Suprapubic skin (tissue), 4 donors: Measurements from ENCODE around the gene ASB6. TPM values are rescaled to one million over a fixed set of nuclear protein-coding genes. Genes with fewer than 3 reads are reported as not detected.

Source experiments
- DNase-seq, 2 donors: peaks; one replicate each; pipeline ENCODE4 v3.0.0-alpha.2; 2019; ENCODE audit warnings: low spot score in 2 of 2
- H3K27ac ChIP-seq: fragments of 200-600 bp; sonication (generic); one replicate; pipeline ENCODE4 v1.5.1; 2019
- H3K27me3 ChIP-seq: fragments of 200-600 bp; sonication (generic); one replicate; pipeline ENCODE4 v1.5.1; 2019
- H3K36me3 ChIP-seq: fragments of 200-600 bp; sonication (generic); one replicate; pipeline ENCODE4 v1.5.1; 2019
- H3K4me1 ChIP-seq: fragments of 200-600 bp; sonication (generic); one replicate; pipeline ENCODE4 v1.5.1; 2019
- H3K4me3 ChIP-seq: fragments of 200-600 bp; sonication (generic); one replicate; pipeline ENCODE4 v1.5.1; 2019; ENCODE audit warnings: mild to moderate bottlenecking
- H3K9me3 ChIP-seq: fragments of 200-600 bp; sonication (generic); one replicate; pipeline ENCODE4 v1.5.1; 2019
- EP300 ChIP-seq: sonication (generic); formaldehyde crosslinking; IDR thresholded peaks from one replicate; pipeline ENCODE4 v1.6.1; 2017; ENCODE audit warnings: antibody characterized with exemption
- POLR2A ChIP-seq, 2 donors: fragments of 450-650 bp; IDR thresholded peaks; one replicate each; pipeline ENCODE4 v1.6.1; 2017; ENCODE audit warnings: antibody characterized with exemption in 2 of 2, mild to moderate bottlenecking in 2 of 2, moderate library complexity in 2 of 2
- POLR2AphosphoS5 ChIP-seq, 3 donors: sonication (generic); formaldehyde crosslinking; IDR thresholded peaks; one replicate each; pipeline ENCODE4 v1.6.1; 2017; ENCODE audit warnings: antibody characterized with exemption in 3 of 3
- WGBS: methylation state at CpG from one replicate; pipeline ENCODE4 v1.1.5; 2018; 5-methylcytosine and 5-hydroxymethylcytosine counted together
- total RNA-seq, 4 donors: library from RNA; depleted of rRNA; stranded (reverse); fragments of >200 nt; gene quantifications; one replicate each; pipeline ENCODE4 v1.1.0, GENCODE V29; 2016
- TF ChIP-seq, protein P1 (sequence below), 2 donors: fragments of 200-600 bp in 1 of 2; fragments of 450-650 bp in 1 of 2; sonication (generic) in 1 of 2; IDR thresholded peaks; one replicate each; pipeline ENCODE4 v1.5.1; 2016 to 2019; ENCODE audit warnings: antibody characterized with exemption in 2 of 2, mild to moderate bottlenecking in 1 of 2, moderate library complexity in 1 of 2

The ASB6 gene
- total RNA-seq, 4 donors from 2014 or later = 25.6 to 41.5 (median 37.6) TPM

DNA sequence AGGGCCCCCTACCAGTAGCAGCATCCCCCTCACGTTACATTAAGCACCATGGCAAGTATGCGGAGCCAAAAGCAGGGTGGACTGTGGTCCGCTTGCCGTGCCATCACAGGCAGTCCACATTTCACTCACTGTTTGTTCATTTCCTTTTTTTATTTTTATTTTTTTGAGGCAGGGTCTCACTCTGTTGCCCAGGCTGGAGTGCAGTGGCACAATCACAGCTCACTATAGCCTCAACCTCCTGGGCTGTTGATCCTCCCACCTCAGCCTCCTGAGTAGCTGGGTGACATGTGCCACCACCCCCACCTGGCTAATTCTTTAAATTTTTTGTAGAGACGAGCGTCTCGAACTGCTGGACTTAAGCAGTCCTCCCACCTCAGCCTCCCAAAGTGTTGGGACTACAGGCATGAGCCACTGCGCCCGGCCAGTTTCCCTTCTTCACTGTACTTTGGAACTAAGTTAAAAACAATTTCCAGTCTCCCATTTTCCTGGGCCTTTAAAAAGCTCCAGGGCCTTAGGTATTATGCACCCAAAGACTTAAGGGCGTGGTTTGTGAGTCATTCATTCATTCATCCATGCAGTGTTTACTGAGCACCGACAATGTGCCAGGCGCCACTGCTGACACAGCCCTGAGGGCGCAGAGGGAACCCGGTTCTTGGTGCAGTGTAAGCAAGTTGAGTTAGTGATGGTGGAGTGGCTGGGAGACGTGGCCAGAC, 43.4 kb upstream of the ASB6 start:
- no peak overlapping the region for H3K27ac ChIP-seq
- 64% methylated on average over 15 of the region's 15 CpGs for WGBS
- no peak overlapping the region for H3K4me3 ChIP-seq
- H3K4me1 ChIP-seq = peaks cover 8% of the 10 kb centered on the region
- H3K36me3 ChIP-seq = no peaks in the 10 kb centered on the region
- H3K9me3 ChIP-seq = no peaks in the 10 kb centered on the region
- no peak for DNase-seq
- H3K27me3 ChIP-seq = no peaks in the 10 kb centered on the region
- TF ChIP-seq EP300 = no peak
- TF ChIP-seq, protein P1, sequence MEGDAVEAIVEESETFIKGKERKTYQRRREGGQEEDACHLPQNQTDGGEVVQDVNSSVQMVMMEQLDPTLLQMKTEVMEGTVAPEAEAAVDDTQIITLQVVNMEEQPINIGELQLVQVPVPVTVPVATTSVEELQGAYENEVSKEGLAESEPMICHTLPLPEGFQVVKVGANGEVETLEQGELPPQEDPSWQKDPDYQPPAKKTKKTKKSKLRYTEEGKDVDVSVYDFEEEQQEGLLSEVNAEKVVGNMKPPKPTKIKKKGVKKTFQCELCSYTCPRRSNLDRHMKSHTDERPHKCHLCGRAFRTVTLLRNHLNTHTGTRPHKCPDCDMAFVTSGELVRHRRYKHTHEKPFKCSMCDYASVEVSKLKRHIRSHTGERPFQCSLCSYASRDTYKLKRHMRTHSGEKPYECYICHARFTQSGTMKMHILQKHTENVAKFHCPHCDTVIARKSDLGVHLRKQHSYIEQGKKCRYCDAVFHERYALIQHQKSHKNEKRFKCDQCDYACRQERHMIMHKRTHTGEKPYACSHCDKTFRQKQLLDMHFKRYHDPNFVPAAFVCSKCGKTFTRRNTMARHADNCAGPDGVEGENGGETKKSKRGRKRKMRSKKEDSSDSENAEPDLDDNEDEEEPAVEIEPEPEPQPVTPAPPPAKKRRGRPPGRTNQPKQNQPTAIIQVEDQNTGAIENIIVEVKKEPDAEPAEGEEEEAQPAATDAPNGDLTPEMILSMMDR (IDR thresholded peaks at IDR 0.05) = no peak
- TF ChIP-seq POLR2A (IDR thresholded peaks at IDR 0.05) = no peak
- TF ChIP-seq POLR2AphosphoS5 (IDR thresholded peaks at IDR 0.05) = no peak

DNA sequence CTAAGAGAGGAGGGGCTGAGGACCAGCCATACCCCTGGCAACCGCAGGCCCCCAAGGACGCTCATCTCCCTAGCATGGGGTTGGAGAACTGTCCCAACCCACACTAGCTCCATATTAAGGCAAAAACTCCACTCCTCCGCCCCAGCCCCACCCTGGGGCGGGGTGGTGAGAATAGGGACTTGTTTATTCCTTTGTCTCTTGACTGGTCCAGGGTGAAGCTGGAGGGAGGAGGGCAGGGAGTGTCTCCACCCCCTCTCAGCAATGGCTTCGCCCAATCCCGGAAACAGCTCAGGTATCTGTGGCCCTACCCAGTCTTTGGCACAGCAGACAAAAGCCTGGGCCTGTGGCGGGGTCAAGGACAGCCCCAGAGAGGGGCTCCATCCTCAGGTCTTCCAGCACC, 40.4 kb upstream of the ASB6 start:
- TF ChIP-seq POLR2AphosphoS5 (IDR thresholded peaks at IDR 0.05) = no peak
- TF ChIP-seq, protein P1 (IDR thresholded peaks at IDR 0.05) = no peak
- TF ChIP-seq EP300 = no peak
- no peak for TF ChIP-seq POLR2A (IDR thresholded peaks at IDR 0.05)
- no peaks in the 10 kb centered on the region for H3K27me3 ChIP-seq
- H3K27ac ChIP-seq = peak overlapping the region; percentile 26
- no peaks in the 10 kb centered on the region for H3K9me3 ChIP-seq
- H3K36me3 ChIP-seq = no peaks in the 10 kb centered on the region
- H3K4me1 ChIP-seq = peaks cover 14% of the 10 kb centered on the region
- 71% methylated on average over 5 of the region's 7 CpGs for WGBS
- no peak overlapping the region for H3K4me3 ChIP-seq
- DNase-seq = no peak

DNA sequence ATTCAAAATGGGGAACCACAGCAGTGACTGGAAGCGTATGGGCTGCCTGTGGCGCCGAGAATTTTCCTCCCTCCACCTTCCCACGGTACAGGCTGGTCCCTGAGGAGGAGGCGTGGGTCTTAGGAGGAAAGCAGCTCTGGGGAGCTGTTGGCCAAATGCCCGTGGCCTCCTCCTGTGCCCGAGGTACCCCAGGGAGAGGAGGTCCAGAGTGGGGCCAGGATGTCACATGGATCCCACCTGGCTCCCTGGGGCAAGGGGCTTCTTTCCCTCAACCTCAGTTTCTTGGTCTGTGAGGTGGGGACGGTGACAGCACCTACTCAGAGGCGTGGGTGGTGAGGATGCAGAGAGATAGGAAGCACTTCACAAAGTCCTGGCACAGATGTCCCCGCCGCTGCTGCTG, 40.0 kb upstream of the ASB6 start:
- H3K27ac ChIP-seq = peak overlapping the region; percentile 26
- DNase-seq = no peak
- peaks cover 17% of the 10 kb centered on the region for H3K4me1 ChIP-seq
- no peaks in the 10 kb centered on the region for H3K9me3 ChIP-seq
- TF ChIP-seq, protein P1 (IDR thresholded peaks at IDR 0.05) = no peak
- no peaks in the 10 kb centered on the region for H3K36me3 ChIP-seq
- WGBS = 56% methylated on average over 9 of the region's 11 CpGs
- no peak overlapping the region for H3K4me3 ChIP-seq
- no peaks in the 10 kb centered on the region for H3K27me3 ChIP-seq

DNA sequence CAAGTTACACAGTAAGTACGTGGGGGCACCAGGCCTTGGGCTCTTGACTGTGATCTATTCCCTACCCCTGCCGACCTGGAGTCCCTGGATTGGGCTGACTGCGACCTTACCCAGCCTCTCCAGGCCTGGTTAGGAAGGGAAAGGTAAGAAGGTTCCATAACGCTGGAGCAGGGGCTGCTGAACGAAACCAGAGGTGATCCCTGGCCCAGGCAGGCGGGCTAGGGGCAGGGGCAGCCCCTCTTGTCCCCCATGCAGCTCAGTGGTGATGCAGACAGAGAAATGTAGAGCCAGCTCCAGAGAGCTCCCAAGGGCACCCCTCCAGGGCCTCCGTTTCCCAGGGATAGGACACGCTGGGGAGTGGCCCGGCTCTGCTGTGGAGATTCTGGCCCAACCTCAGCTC, 37.6 kb upstream of the ASB6 start:
- peaks cover 36% of the 10 kb centered on the region for H3K4me1 ChIP-seq
- no peaks in the 10 kb centered on the region for H3K27me3 ChIP-seq
- TF ChIP-seq POLR2AphosphoS5 (IDR thresholded peaks at IDR 0.05) (no peak), POLR2A (IDR thresholded peaks at IDR 0.05) (no peak), EP300 (no peak)
- TF ChIP-seq, protein P1 (IDR thresholded peaks at IDR 0.05) = no peak
- WGBS = 79% methylated on average over 6 of the region's 9 CpGs
- no peaks in the 10 kb centered on the region for H3K9me3 ChIP-seq
- no peak overlapping the region for H3K27ac ChIP-seq
- DNase-seq = no peak
- H3K36me3 ChIP-seq = no peaks in the 10 kb centered on the region
- no peak overlapping the region for H3K4me3 ChIP-seq

DNA sequence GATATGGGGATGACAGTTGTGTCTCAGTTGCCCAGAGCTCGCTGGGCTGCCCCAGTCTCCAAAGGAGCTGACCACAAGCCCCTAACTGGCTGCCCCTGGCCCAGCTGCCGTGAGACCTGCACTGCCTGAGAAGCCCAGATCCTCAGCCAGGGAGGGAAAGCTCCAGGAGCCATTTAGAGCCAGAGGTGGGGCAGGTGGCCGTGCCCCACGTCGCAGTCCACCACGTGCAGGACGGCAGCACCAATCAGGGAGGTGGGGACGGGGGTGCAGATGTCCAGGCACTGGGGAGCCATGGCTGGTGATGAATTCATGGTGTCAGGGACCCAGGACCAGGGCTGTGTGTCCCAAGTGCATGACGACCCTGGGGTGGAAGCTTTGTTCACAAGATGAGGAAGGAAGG, 36.9 kb upstream of the ASB6 start:
- 79% methylated on average over 8 of the region's 9 CpGs for WGBS
- H3K27ac ChIP-seq = no peak overlapping the region
- H3K27me3 ChIP-seq = no peaks in the 10 kb centered on the region
- peaks cover 36% of the 10 kb centered on the region for H3K4me1 ChIP-seq
- DNase-seq = no peak
- H3K36me3 ChIP-seq = no peaks in the 10 kb centered on the region
- no peak for TF ChIP-seq POLR2A (IDR thresholded peaks at IDR 0.05)
- no peak for TF ChIP-seq EP300
- TF ChIP-seq, protein P1 (IDR thresholded peaks at IDR 0.05) = no peak
- TF ChIP-seq POLR2AphosphoS5 (IDR thresholded peaks at IDR 0.05) = no peak
- H3K9me3 ChIP-seq = no peaks in the 10 kb centered on the region
- H3K4me3 ChIP-seq = no peak overlapping the region
